ENCODE measurements around the gene SNCG.

SNCG gene

GRCh38 chr10:86967481-86967941, 9.1 kb downstream of the SNCG start:
- peak overlapping the region; percentile 97 to 99 for H3K27ac ChIP-seq
- TF ChIP-seq, protein P1, sequence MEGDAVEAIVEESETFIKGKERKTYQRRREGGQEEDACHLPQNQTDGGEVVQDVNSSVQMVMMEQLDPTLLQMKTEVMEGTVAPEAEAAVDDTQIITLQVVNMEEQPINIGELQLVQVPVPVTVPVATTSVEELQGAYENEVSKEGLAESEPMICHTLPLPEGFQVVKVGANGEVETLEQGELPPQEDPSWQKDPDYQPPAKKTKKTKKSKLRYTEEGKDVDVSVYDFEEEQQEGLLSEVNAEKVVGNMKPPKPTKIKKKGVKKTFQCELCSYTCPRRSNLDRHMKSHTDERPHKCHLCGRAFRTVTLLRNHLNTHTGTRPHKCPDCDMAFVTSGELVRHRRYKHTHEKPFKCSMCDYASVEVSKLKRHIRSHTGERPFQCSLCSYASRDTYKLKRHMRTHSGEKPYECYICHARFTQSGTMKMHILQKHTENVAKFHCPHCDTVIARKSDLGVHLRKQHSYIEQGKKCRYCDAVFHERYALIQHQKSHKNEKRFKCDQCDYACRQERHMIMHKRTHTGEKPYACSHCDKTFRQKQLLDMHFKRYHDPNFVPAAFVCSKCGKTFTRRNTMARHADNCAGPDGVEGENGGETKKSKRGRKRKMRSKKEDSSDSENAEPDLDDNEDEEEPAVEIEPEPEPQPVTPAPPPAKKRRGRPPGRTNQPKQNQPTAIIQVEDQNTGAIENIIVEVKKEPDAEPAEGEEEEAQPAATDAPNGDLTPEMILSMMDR (IDR thresholded peaks at IDR 0.05): no peak
- peak; percentile 73 for DNase-seq (ENCODE audit: low spot score)
- H3K4me3 ChIP-seq: peak overlapping the region; percentile 79

GRCh38 chr10:86968271-86968993, 10.0 kb downstream of the SNCG start, which contains the start of gene ADIRF:
Gene ADIRF, plus strand, starts transcription at chr10:86968482. Its CDS starts 63 bp downstream, at chr10:86968545.
- TF ChIP-seq, protein P1 (IDR thresholded peaks at IDR 0.05): no peak
- Histone ChIP-seq H3K4me3 (peak within 1 kb of the TSS; percentile 79), H3K27ac (peak within 1 kb of the TSS; percentile 97 to 99)
- DNase-seq (ENCODE audit: low spot score): peak; percentile 88

- H3K27ac ChIP-seq: peak overlapping the region; percentile 97 to 99
- TF ChIP-seq, protein P1 (IDR thresholded peaks at IDR 0.05): no peak
- peak overlapping the region; percentile 79 for H3K4me3 ChIP-seq
- peak; percentile 74 for DNase-seq (ENCODE audit: low spot score)
Observed at GRCh38 chr10:86968994-86969355, 10.6 kb downstream of the SNCG start.

DNA sequence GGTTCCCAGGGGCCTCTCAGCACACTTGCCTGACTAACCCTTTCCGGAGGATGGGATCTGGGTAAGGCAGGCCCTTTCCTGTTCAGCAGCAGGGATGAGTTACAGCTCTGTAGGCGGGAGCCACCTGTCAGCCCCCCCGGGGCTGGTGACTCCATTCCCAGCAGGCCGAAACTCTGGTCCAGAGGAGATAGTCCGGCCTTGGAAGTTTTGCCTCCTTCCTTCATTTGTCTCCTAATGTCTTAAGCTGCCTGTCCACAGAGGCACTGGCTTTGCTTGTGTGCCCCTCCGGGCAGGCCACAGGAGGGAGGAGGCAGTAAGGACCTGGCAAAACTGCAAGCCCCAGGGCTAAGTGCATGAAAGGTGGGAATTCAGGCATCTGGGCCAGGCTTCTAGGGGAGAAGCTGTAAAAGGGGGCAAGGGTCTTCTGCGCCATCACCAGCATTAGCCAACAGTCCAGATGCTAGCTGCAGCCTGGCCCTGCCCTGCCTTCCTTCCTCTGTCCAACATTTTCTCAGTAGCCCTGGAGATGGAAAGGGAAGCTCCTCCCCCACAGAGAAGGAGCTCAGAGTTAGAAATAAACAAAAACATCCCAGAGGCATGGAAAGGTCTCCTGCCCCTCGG, 11.1 kb downstream of the SNCG start:
- Histone ChIP-seq H3K4me3 (peak overlapping the region; percentile 79), H3K27ac (peak overlapping the region; percentile 97 to 99)
- TF ChIP-seq, protein P1 (IDR thresholded peaks at IDR 0.05): no peak
- DNase-seq (ENCODE audit: low spot score): peak; percentile 79

- DNase-seq (ENCODE audit: low spot score): peak; percentile 95
- peak overlapping the region; percentile 97 to 99 for H3K27ac ChIP-seq
- TF ChIP-seq, protein P1 (IDR thresholded peaks at IDR 0.05): no peak
- H3K4me3 ChIP-seq: peak overlapping the region; percentile 79
Observed at GRCh38 chr10:86970162-86970981, 12.0 kb downstream of the SNCG start.

DNA sequence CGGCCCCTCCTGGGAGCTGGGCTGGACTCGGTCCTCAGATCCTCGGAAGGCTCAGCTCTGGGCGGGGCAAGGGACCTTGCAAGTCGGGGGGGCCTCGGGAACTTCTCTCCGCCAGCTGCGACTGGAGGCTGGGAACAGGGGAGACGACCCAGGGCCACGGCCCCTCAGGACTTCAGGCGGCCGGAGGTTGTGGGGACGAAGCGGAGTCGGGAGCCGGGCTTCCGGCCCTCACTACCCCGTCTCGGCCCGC, 12.5 kb downstream of the SNCG start:
- Histone ChIP-seq H3K4me3 (peak overlapping the region; percentile 79), H3K27ac (peak overlapping the region; percentile 97 to 99)
- TF ChIP-seq, protein P1 (IDR thresholded peaks at IDR 0.05): no peak
- no peak for DNase-seq (ENCODE audit: low spot score)

Measured in coronary artery (tissue), 2 donors.